AG09319 (cell line): ENCODE data around the gene KAT6B.
"Not testable (repeated sequence)": the region's sequence is repeated elsewhere in the genome, so short reads cannot be mapped to it uniquely, and the experiment has no call there.

ENCODE experiments used
- DNase-seq: peaks from one replicate; pipeline ENCODE4 v3.0.0-alpha.2; 2010; ENCODE audit warnings: low read depth; ENCODE audit errors: extremely low read depth
- TF ChIP-seq, protein P1 (sequence below): IDR thresholded peaks from 2 replicates; pipeline ENCODE4 v1.5.1; 2011; ENCODE audit warnings: low read depth, mild to moderate bottlenecking, inconsistent platforms, low read length, moderate library complexity

The KAT6B gene

DNA sequence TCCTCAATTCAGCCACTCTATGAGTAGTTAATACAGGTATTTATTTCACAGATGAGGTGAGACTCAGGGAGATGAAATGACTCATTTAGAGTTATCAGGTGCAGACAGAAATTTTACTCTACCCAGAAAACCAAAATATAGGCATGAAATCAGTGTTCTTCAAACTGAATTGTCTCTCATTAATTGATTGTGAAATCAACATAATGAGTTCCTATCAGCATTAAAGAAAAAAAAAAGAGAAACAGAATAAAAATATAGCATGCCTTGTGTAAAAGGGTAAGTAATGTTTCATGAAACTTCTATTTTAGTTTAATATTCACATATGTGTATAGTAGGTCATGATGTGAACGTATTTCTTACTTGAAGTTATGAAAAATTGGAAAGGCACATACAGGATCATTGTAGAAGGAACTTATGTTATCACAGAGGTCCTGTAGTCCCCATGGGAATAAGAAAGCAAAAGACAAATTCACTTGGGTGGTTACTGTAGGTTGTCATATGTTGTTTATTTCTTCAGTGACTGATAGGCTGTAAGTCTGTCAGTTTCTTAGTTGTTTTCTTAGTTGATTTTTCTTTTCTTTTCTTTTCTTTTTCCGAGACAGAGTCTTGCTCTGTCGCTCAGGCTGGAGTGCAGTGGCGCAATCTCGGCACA is 47.5 kb downstream of the KAT6B start:
- TF ChIP-seq, protein P1, sequence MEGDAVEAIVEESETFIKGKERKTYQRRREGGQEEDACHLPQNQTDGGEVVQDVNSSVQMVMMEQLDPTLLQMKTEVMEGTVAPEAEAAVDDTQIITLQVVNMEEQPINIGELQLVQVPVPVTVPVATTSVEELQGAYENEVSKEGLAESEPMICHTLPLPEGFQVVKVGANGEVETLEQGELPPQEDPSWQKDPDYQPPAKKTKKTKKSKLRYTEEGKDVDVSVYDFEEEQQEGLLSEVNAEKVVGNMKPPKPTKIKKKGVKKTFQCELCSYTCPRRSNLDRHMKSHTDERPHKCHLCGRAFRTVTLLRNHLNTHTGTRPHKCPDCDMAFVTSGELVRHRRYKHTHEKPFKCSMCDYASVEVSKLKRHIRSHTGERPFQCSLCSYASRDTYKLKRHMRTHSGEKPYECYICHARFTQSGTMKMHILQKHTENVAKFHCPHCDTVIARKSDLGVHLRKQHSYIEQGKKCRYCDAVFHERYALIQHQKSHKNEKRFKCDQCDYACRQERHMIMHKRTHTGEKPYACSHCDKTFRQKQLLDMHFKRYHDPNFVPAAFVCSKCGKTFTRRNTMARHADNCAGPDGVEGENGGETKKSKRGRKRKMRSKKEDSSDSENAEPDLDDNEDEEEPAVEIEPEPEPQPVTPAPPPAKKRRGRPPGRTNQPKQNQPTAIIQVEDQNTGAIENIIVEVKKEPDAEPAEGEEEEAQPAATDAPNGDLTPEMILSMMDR = no peak
- DNase-seq = no peak

DNA sequence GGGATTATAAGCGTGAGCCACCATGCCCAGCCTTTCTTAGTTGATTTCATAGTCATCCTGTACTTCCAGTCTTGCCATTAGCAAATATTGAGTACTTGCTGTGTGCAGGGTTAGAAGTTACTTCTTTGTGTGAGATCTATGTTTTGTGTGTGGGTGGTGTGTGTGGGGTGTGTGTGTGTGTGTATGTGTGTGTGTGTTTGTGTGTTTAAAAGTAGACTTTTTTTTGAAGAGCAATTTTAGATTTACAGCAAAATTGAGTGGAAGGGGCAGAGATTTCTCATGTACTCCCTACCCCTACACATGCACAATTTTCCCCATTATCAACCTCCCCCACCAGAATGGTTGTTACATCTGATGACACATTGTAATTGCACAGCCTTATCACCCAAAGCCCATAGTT is 48.2 kb downstream of the KAT6B start:
- TF ChIP-seq, protein P1 = no peak

DNA sequence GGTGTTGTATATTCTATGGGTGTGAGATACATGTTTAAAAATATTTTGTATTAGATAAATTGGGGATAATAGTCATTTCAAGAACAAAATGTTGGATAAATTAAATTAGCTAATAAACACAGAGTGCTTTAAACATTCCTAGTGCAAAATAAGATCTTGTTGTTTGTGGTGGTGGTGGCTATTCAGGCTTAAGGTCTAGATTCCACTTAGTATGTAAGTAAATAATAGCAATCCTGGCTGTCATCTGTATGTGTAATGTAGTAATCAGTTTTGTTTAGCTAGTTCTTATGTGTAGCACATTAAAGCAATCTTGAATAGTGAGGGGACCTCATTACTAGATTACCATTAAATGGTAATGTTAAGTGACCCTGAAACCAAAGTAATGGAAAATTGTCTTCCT is 48.7 kb downstream of the KAT6B start:
- TF ChIP-seq, protein P1 = no peak
- DNase-seq = no peak

More for the DNA sequence above, 48.2 kb downstream of the KAT6B start:
- no peak for DNase-seq

DNA sequence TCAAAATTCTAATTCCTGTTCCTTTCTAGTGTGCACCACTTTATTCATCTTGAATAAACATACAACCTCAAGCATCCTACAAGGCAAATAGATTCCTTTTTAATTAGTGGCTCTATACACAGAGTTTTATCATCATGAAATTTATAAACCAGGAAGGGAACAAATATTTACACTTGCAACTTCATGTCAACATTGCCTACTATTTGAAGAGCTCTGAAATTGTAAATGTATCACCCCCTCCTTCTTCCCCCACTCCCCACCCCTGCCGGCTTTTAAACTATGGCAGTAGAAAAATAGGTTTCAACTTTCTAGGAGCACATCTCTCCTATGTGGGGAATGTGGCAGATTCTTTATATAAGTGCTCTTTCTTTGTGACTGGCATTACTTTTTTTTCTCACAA is 49.6 kb downstream of the KAT6B start:
- DNase-seq = no peak

DNA sequence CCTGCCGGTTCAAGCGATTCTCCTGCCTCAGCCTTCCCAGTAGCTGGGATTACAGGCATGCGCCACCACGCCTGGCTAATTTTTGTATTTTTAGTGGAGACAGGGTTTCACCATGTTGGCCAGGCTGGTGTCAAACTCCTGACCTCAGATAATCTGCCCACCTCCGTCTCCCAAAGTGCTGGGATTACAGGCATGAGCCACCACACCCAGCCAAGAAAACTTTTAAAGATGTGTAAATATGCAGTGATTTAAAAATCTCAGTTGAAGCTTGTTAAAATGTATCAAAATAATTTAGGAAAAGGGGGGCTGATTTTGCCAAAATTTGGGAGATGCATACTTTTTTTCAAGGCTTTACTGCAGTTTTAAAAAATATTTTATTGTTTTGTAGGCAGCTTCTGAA is 50.7 kb downstream of the KAT6B start:
- DNase-seq = not testable (repeated sequence)

More for the DNA sequence above, 49.6 kb downstream of the KAT6B start:
- TF ChIP-seq, protein P1 = no peak

DNA sequence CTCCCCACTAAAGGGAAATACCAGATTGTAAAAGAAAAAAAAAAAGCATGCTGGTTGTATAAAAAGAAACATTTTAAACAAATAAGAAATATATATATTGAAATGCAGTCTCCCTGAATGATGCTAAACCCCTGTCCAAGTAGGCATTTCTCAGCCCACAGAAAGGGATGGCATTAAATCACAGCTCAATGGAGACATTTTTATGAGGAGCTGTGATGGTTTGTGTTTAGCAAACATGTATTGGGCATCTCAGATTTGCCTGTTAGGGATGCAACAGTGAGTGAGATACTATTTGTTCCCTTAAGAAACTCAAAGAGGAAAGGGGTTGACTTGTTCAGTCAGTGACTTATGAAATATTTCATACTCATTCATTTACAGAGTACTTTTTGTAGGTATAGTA is 51.5 kb downstream of the KAT6B start:
- no peak for DNase-seq
- TF ChIP-seq, protein P1 = no peak

DNA sequence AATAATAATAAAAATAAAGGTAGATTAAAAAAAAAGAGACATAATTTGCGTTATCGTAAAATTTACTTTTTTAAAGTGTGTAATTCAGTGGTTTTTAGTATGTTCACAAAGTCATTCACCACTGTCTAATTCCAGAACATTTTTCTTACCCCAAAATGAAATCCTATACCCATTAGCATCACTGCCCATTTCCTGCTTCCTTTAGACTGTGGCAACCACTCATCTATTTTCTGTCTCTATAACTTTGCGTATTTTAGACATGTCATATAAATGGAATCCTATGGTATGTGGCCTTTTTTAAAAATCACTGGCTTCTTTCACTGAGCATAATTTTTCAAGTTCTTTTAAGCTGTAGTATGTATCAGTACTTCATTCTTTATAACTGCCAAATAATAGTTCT is 53.6 kb downstream of the KAT6B start:
- no peak for DNase-seq
- TF ChIP-seq, protein P1 = no peak

DNA sequence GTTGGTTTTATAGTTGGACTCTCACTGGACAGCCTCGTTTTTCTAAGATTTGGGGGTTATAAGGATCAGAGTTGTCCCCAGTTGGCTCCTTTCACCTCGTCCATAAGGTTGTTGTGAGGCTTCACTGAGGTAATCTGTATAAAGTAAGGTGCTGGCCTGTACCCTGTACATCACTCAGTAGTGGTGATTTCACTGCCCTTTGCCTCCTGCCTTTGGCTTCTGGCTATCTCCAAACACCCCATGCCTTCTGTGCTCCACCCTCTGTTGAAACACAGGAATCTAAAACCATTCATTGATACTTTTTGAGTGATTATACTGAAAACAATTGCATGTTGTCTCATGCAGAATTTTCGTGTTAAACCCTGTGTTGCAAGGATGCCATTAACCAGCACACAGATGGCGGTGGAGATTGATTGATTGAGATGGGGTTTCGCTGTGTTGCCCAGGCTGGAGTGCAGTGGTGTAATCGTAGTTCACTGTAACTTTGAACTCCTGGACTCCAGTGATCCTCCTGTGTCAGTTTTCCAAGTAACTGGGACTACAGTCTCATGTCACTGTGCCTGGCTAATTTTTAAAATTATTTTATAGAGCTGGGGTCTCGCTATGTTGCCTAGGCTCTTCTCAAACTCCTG is 55.0 kb downstream of the KAT6B start:
- TF ChIP-seq, protein P1 = no peak
- DNase-seq = no peak
